Skeletal muscle tissue (tissue), 4 donors: ENCODE results near the gene TSPAN14. TPM values are rescaled to one million over a fixed set of nuclear protein-coding genes. Genes with fewer than 3 reads are reported as not detected.

Source experiments
- H3K27ac ChIP-seq: one replicate; pipeline ENCODE4 v1.7.0; 2013; ENCODE audit warnings: mild to moderate bottlenecking, low read depth, low read length, inconsistent platforms
- H3K27me3 ChIP-seq, 3 donors: one replicate each; pipeline ENCODE4 v1.7.0; 2013; ENCODE audit warnings: low read length in 3 of 3; ENCODE audit not compliant: control insufficient read depth in 3 of 3, insufficient read depth in 3 of 3
- H3K36me3 ChIP-seq, 3 donors: one replicate each; pipeline ENCODE4 v1.7.0; 2013; ENCODE audit warnings: low read length in 3 of 3; ENCODE audit not compliant: control insufficient read depth in 3 of 3, insufficient read depth in 3 of 3
- H3K4me1 ChIP-seq, 3 donors: one replicate each; pipeline ENCODE4 v1.7.0; 2013; ENCODE audit warnings: low read length in 3 of 3, mild to moderate bottlenecking in 3 of 3; ENCODE audit not compliant: control insufficient read depth in 3 of 3, insufficient read depth in 3 of 3
- H3K4me3 ChIP-seq, 3 donors: one replicate each; pipeline ENCODE4 v1.7.0; 2013; ENCODE audit warnings: low read length in 3 of 3
- H3K9ac ChIP-seq, 3 donors: one replicate each; pipeline ENCODE4 v1.7.0; 2013; ENCODE audit warnings: low read length in 3 of 3, mild to moderate bottlenecking in 3 of 3, moderate library complexity in 2 of 3, low read depth in 1 of 3
- H3K9me3 ChIP-seq, 3 donors: one replicate each; pipeline ENCODE4 v1.7.0; 2013; ENCODE audit warnings: low read length in 3 of 3; ENCODE audit not compliant: control insufficient read depth in 3 of 3
- total RNA-seq: library from RNA; depleted of rRNA; stranded (reverse); fragments of >200 nt; gene quantifications from one replicate; pipeline ENCODE4 v1.2.3, GENCODE V29; 2014
- donor health status: Osteomylitis.

The TSPAN14 gene
- total RNA-seq, 1 donor from 2014 or later, result 6.3 TPM

DNA sequence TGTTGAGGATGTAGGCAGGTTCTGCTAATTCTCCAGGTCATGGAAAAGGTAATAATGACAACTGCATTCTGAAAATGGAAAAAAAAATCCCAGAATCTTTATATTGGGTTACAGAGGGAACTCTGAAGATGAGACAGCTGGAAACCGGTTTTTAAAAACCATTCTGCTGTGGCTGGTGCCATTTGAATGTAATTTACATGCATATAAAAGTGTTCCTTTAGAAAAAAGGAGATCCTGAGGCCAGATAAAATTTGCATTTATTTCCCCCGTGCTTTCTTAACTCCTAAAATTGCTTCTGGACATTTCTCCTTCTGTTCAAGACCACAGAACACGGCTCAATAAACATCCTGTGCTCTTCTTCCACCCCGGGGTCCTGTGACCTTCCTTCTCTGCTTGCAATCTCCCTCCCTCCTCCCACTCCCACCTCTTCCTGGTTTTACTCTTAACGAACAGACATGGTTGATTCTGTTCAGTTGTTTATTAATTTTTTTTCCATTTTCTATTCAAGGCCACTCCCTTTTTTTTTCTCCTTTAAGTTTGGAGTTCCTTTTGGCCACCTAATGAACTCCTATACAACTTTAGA, 125.2 kb downstream of the TSPAN14 start:
- peaks cover 0 to 6% (median 0%) of the 10 kb centered on the region in 3 donors for H3K9me3 ChIP-seq
- H3K9ac ChIP-seq, result no peak overlapping the region
- H3K4me1 ChIP-seq, result no peaks in the 10 kb centered on the region

DNA sequence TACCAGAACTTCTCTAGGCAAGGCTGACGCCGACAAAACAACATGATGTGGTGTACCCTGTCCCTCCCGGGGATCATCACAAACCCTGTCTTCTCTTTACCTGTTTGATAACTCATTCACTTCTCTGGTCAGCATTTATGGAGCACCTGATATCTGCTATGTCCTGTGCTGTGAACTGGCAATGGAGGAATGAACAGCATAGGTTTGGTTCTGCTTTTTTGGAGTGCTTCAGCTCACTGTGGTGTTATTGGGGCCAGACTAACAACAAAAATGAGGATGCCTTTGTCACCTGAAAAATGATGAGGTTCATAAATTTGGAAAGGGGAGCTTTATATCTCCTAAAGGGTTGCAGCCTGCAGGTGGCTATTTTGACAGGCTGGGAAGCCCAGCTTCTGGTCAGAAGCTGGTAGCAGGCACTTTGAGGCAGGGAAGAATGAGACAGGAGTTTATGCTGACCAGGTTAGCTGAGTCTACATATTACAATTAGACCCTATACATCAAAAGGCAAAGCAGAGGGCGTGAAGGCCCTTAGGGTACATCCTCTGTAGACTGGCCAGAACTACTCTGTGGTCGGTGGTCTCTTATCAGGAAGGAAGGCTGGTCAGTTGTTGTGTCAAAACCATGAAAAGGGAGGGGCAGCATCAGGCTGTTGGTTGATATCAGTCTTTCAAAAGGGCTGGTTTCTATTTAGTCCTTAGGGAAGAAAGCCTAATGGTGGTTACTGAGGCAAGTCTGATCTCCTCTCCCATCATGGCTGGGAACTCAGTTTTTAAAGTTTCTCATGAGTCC, 125.9 kb downstream of the TSPAN14 start:
- peaks cover 0 to 2% (median 0%) of the 10 kb centered on the region in 3 donors for H3K27me3 ChIP-seq
- H3K9me3 ChIP-seq, result peaks cover 0 to 6% (median 0%) of the 10 kb centered on the region in 3 donors
- no peak overlapping the region for H3K27ac ChIP-seq
- no peaks in the 10 kb centered on the region for H3K4me1 ChIP-seq
- no peaks in the 10 kb centered on the region for H3K36me3 ChIP-seq
- no peak overlapping the region for H3K4me3 ChIP-seq
- no peak overlapping the region for H3K9ac ChIP-seq

More for the DNA sequence above, 125.2 kb downstream of the TSPAN14 start:
- Histone ChIP-seq H3K27ac (no peak overlapping the region), H3K36me3 (no peaks in the 10 kb centered on the region), H3K4me3 (no peak overlapping the region), H3K27me3 (no peaks in the 10 kb centered on the region)

DNA sequence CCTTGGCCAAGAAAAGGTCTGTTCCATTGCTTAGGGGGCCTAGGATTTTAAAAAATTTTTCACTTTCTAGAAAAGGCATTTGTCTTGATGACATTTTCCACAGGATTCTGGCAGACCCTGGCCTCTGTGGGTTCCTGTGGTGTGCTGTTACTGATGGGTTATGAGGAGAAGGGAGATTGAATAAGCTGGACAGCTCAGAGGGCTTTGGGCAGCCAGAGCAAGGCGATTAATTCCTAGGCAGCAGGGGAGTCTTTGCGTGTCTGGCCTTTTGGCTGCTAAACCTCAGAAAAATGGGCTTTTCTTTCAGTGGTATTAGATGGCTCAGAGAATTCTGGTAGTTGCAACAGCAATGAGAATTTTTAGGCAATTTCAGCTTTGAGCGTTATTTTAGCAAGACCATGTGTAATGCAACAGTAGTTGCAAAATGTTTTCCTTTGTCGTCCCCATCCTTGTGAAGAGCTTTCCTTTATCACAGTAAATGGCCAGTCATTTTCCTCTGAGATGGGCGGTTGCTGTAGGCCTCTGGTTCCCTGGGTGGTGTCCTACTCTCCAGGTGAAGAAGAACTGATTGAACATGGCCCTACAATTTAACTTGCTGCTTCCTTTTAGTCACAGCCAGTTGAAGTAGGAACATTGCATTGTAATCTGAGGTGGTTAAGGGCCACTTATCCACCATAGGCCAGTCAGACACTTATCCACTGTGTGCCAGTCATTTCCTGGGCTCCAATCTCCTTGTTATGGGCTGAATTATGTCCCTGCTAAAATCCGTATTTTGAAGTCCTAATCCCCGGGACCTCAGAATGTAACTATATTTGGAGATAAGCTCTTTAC, 126.7 kb downstream of the TSPAN14 start:
- H3K9ac ChIP-seq, result no peak overlapping the region
- H3K27ac ChIP-seq, result no peak overlapping the region
- peaks cover 0 to 2% (median 0%) of the 10 kb centered on the region in 3 donors for H3K27me3 ChIP-seq
- H3K36me3 ChIP-seq, result no peaks in the 10 kb centered on the region
- no peak overlapping the region for H3K4me3 ChIP-seq
- no peaks in the 10 kb centered on the region for H3K4me1 ChIP-seq
- H3K9me3 ChIP-seq, result peaks cover 0 to 6% (median 0%) of the 10 kb centered on the region in 3 donors

DNA sequence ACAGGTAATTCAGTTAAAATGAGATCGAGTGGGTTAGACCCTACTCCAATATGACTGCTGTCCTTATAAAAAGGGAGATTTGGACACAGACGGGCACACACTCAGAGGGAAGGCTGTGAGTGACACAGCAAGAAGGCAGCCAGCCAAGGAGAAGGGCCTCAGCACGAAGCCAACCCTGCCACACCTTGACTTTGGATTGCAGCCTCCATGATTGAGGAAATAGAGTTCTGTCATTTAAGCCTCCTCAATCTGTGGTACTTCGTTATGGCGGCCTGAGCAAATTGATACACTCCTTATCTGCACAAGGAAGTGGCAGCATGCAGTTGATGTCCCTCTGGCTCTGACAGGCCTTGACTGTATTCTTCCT, 127.3 kb downstream of the TSPAN14 start:
- H3K36me3 ChIP-seq, result no peaks in the 10 kb centered on the region
- H3K27ac ChIP-seq, result no peak overlapping the region
- no peak overlapping the region for H3K4me3 ChIP-seq
- no peak overlapping the region for H3K9ac ChIP-seq
- no peaks in the 10 kb centered on the region for H3K4me1 ChIP-seq
- H3K9me3 ChIP-seq, result peaks cover 0 to 5% (median 0%) of the 10 kb centered on the region in 3 donors
- H3K27me3 ChIP-seq, result peaks cover 0 to 2% (median 0%) of the 10 kb centered on the region in 3 donors

DNA sequence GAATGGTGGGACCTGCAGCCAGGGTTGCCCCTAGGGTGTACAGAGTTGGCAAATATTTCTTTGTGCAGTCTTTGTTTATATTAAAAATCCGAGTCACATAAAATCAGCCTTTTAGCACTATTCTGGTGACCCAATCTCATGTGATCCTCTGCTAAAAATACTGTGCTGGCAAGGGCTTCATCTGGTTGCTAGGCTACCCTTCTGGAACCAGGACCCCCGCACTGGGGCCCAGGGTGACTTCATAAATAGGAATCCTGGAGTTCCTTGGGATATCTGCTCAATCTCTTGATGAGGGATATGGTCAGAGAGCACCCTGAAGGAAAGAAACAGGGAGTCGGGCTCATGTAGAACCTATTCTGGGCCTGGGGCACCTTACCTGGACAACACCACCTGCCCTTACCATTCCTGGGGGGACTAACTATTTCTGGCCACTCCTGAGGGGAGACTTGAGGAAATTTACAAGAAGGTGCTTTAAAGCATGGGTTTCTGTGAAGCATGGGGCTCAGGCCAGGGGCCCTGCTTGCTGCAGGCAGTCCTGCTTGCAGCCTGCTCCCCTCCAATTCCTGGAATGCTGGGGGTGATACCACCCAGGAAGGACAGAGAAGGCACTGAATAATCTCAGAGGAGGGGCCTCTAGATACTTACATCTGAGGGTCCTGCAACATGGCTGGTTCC, 128.3 kb downstream of the TSPAN14 start:
- H3K4me3 ChIP-seq, result no peak overlapping the region
- H3K9me3 ChIP-seq, result no peaks in the 10 kb centered on the region
- H3K27me3 ChIP-seq, result peaks cover 0 to 2% (median 0%) of the 10 kb centered on the region in 3 donors
- no peaks in the 10 kb centered on the region for H3K36me3 ChIP-seq
- no peak overlapping the region for H3K9ac ChIP-seq
- H3K4me1 ChIP-seq, result no peaks in the 10 kb centered on the region
- no peak overlapping the region for H3K27ac ChIP-seq

Other genes starting within 250 kb of the TSPAN14 start
- 29.7 TPM for gene ANXA11, start 248.8 kb upstream of the TSPAN14 start, total RNA-seq
- not detected for gene MAT1A, start 164.7 kb upstream of the TSPAN14 start, total RNA-seq
- gene DYDC1, start 97.6 kb upstream of the TSPAN14 start, total RNA-seq, result not detected
- not detected for gene DYDC2, start 97.5 kb upstream of the TSPAN14 start, total RNA-seq
- 19.3 TPM for gene PRXL2A, start 45.8 kb upstream of the TSPAN14 start, total RNA-seq
- gene SH2D4B, start 83.6 kb downstream of the TSPAN14 start, total RNA-seq, result under 0.01 TPM